Prostate gland (tissue), 2 donors: ENCODE results near the gene TSHZ2. TPM values are rescaled to one million over a fixed set of nuclear protein-coding genes. Genes with fewer than 3 reads are reported as not detected.
A peak's percentile ranks its signal among the peaks of the same experiment; 100 is the strongest.
"Not testable (repeated sequence)": the region's sequence is repeated elsewhere in the genome, so short reads cannot be mapped to it uniquely, and the experiment has no call there.

Experiments used
- DNase-seq: peaks from one replicate; pipeline ENCODE4 v3.0.0-alpha.2; 2019; ENCODE audit warnings: low spot score
- H3K27ac ChIP-seq, 2 donors: fragments of 200-600 bp; sonication (generic); 2 replicates each; pipeline ENCODE4 v1.5.1; 2017 to 2019
- H3K27me3 ChIP-seq: fragments of 200-600 bp; sonication (generic); replicated peaks from 2 replicates; pipeline ENCODE4 v1.5.1; 2019; ENCODE audit not compliant: insufficient read depth
- H3K36me3 ChIP-seq, 2 donors: fragments of 200-600 bp; sonication (generic); 1 replicate in 1 of 2; 2 replicates in 1 of 2; pipeline versions ENCODE4 v1.5.1 to v1.8.1; 2017 to 2019
- H3K4me1 ChIP-seq: fragments of 200-600 bp; sonication (generic); replicated peaks from 2 replicates; pipeline ENCODE4 v1.5.1; 2019
- H3K4me3 ChIP-seq, 2 donors: fragments of 200-600 bp; sonication (generic); 2 replicates each; pipeline ENCODE4 v1.5.1; 2017 to 2019
- H3K9me3 ChIP-seq: fragments of 200-600 bp; sonication (generic); 2 replicates; pipeline ENCODE4 v1.5.1; 2017
- POLR2A ChIP-seq: fragments of 450-650 bp; IDR thresholded peaks from one replicate; pipeline ENCODE4 v1.6.1; 2016; ENCODE audit warnings: antibody characterized with exemption, mild to moderate bottlenecking
- POLR2AphosphoS5 ChIP-seq: sonication (generic); formaldehyde crosslinking; IDR thresholded peaks from one replicate; pipeline ENCODE4 v1.6.1; 2017; ENCODE audit warnings: antibody characterized with exemption
- WGBS: methylation state at CpG from one replicate; pipeline ENCODE4 v1.1.5; 2018; 5-methylcytosine and 5-hydroxymethylcytosine counted together
- intact Hi-C: fragments of 100-400 bp; cut with DNase I; formaldehyde crosslinking; loops from one replicate; pipeline ENCODE4 v1.14.2; 2022
- total RNA-seq, 2 donors: library from RNA; depleted of rRNA; stranded (reverse); fragments of >200 nt; gene quantifications; one replicate each; pipeline ENCODE4 v1.1.0, GENCODE V29; 2016
- TF ChIP-seq, protein P1 (sequence below), 4 experiments: fragments of 200-600 bp in 2 of 4; fragments of 450-650 bp in 2 of 4; sonication (generic) in 2 of 4; IDR thresholded peaks; 1 replicate in 3 of 4; 2 replicates in 1 of 4; pipeline ENCODE4 v1.5.1; 2016 to 2019; ENCODE audit warnings: antibody characterized with exemption in 4 of 4, mild to moderate bottlenecking in 2 of 4, moderate library complexity in 2 of 4

The TSHZ2 gene
- total RNA-seq, 2 donors from 2014 or later: 9.8 to 35.1 TPM

DNA sequence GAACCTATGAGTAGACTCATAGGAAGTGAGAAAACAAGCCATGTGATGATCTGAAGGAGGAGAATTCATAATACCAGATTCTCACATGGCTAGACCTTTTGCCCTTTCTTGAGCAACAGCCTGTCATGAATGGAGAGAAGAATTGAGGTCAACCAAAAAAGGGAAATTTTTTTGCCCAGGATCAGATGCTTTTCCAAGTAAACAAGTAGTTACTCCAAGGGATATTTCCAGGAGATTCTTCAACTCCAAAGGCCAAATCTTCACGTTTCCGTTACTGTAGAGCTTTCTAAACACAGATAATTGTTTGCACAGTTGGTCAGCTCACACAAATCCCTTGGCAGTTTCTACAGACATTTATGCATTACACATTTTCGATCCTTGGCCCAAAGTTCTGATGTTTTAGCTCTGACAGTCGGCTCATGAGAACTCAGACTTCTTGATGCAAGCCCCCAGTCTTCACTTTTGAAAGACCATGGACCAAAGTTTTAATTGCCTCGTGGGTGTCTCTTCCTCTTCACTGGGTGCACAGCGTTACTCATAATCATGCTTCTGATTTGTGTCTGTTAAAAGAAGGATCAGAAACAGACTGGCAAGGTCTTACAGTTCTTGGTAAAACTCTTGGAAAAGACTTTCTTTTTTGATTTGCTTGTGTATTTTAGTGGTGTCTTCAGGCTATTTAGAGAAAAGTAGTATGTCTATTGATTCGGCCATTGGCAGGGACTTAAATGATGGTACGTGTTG, 115.0 kb downstream of the TSHZ2 start:
- DNase-seq: no peak
- TF ChIP-seq, protein P1, sequence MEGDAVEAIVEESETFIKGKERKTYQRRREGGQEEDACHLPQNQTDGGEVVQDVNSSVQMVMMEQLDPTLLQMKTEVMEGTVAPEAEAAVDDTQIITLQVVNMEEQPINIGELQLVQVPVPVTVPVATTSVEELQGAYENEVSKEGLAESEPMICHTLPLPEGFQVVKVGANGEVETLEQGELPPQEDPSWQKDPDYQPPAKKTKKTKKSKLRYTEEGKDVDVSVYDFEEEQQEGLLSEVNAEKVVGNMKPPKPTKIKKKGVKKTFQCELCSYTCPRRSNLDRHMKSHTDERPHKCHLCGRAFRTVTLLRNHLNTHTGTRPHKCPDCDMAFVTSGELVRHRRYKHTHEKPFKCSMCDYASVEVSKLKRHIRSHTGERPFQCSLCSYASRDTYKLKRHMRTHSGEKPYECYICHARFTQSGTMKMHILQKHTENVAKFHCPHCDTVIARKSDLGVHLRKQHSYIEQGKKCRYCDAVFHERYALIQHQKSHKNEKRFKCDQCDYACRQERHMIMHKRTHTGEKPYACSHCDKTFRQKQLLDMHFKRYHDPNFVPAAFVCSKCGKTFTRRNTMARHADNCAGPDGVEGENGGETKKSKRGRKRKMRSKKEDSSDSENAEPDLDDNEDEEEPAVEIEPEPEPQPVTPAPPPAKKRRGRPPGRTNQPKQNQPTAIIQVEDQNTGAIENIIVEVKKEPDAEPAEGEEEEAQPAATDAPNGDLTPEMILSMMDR (IDR thresholded peaks at IDR 0.05): no peak
- TF ChIP-seq POLR2A (no peak), POLR2AphosphoS5 (no peak)
- Histone ChIP-seq H3K9me3 (no peaks in the 10 kb centered on the region), H3K4me1 (no peaks in the 10 kb centered on the region), H3K27ac (no peak overlapping the region), H3K36me3 (no peaks in the 10 kb centered on the region), H3K27me3 (no peaks in the 10 kb centered on the region), H3K4me3 (no peak overlapping the region)
- intact Hi-C loops: no loop called here
- 48% methylated on average over 8 of the region's 8 CpGs for WGBS

DNA sequence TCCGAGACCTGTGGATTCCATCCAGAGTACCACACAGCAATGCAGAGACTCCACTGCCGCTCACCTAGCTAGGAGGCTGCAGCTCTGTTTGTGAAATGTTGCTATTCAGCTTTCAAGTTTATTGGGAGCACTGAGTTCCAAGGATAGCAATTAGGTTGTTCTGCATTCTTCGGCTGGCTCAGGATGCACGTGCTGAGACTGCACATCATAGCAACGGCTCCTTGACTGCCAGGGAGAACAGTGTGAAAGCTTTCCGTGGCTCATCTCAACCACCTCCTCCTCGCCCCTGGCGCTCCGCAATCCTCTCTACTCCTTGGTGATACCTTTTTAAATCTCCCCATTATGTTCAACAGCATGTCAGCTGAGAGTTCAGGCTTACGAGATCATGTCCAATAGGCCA, 116.6 kb downstream of the TSHZ2 start:
- Histone ChIP-seq H3K27ac (no peak overlapping the region), H3K4me1 (no peaks in the 10 kb centered on the region), H3K36me3 (no peaks in the 10 kb centered on the region), H3K9me3 (no peaks in the 10 kb centered on the region), H3K27me3 (no peaks in the 10 kb centered on the region), H3K4me3 (no peak overlapping the region)
- peak; percentile 73 for TF ChIP-seq POLR2AphosphoS5
- TF ChIP-seq POLR2A: no peak
- TF ChIP-seq, protein P1 (IDR thresholded peaks at IDR 0.05): no peak
- peak; percentile 46 for DNase-seq
- WGBS: 49% methylated on average over 10 of the region's 10 CpGs
- intact Hi-C loops: no loop called here

DNA sequence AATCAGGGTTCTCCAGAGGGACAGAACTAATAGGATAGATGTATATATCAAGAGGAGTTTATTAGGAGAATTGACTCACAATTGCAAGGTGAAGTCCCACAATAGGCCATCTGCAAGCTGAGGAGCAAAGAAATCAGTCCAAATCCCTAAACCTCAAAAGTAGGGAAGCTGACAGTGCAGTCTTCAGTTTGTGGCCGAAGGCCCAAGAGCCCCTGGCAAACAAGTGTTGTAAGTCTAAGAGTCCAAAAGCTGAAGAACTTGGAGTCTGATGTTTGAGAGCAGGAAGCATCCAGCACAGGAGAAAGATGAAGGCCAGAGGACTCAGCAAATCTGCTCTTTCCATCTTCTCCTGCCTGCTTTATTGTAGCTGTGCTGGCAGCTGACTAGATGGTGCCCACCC, 117.7 kb downstream of the TSHZ2 start:
- H3K4me1 ChIP-seq, H3K9me3 ChIP-seq, DNase-seq, H3K27ac ChIP-seq, intact Hi-C loops, H3K27me3 ChIP-seq, H3K36me3 ChIP-seq, H3K4me3 ChIP-seq: not testable (repeated sequence)
- WGBS: 76% methylated on average over 1 of the region's 1 CpG

GRCh38 chr20:53091789-53092188, 119.6 kb downstream of the TSHZ2 start:
- WGBS: 88% methylated on average over 4 of the region's 4 CpGs
- no peak overlapping the region for H3K27ac ChIP-seq
- no peaks in the 10 kb centered on the region for H3K4me1 ChIP-seq
- no peak for DNase-seq
- H3K36me3 ChIP-seq: no peaks in the 10 kb centered on the region
- no peaks in the 10 kb centered on the region for H3K9me3 ChIP-seq
- intact Hi-C loops: no loop called here
- H3K4me3 ChIP-seq: no peak overlapping the region
- no peaks in the 10 kb centered on the region for H3K27me3 ChIP-seq
- TF ChIP-seq POLR2AphosphoS5 (no peak), POLR2A (no peak)
- TF ChIP-seq, protein P1 (IDR thresholded peaks at IDR 0.05): no peak

- no peaks in the 10 kb centered on the region for H3K36me3 ChIP-seq
- no peaks in the 10 kb centered on the region for H3K9me3 ChIP-seq
- 79% methylated on average over 6 of the region's 6 CpGs for WGBS
- H3K27me3 ChIP-seq: no peaks in the 10 kb centered on the region
- H3K27ac ChIP-seq: no peak overlapping the region
- no peak for TF ChIP-seq POLR2AphosphoS5
- TF ChIP-seq POLR2A: no peak
- TF ChIP-seq, protein P1 (IDR thresholded peaks at IDR 0.05): no peak
- no peaks in the 10 kb centered on the region for H3K4me1 ChIP-seq
- DNase-seq: no peak
- H3K4me3 ChIP-seq: no peak overlapping the region
- intact Hi-C loops: no loop called here
Measured at GRCh38 chr20:53092772-53093300, 120.7 kb downstream of the TSHZ2 start.
